ENCODE data around the gene MED12L. TPM values are rescaled to one million over a fixed set of nuclear protein-coding genes. Genes with fewer than 3 reads are reported as not detected.

MED12L gene
- polyA plus RNA-seq, 1 donor from 2014 or later = 28.5 TPM

DNA sequence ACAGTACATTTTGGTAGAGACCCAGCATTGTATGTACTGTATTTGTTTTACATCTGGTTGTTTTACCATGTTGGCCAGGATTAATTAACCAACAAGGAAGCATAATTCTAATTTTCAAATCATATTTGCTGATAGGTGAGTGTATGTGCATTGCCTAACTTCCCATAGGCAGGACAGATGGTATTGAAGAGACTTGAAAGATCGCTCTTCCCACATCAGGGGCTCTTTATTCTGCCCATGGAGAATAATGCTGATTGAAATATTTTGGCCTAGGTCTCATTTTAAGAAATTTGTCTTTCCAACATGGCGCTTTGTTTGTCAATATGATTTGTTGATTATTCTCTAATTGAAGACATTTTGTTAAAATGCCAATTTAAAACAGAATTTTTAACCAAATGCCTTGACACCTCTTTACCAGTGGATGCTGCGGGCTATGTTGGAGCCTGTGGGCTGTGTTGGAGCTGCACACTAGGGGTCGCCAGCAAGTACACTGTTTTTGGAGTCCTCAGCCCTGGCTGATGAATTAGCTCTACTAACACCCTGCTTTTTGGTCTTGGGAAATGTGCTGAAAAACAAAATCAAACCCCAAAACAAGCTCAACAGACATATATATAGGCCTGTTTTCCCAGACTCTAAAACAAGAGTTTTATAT is 293.7 kb downstream of the MED12L start:
- no peaks in the 10 kb centered on the region for H3K27me3 ChIP-seq (ENCODE audit: insufficient read depth, low read depth, low read length)
- TF ChIP-seq TAF1 (IDR thresholded peaks at IDR 0.05; ENCODE audit: low read depth) (no peak), RAD21 (conservative IDR thresholded peaks at IDR 0.05) (no peak), EZH2 (IDR thresholded peaks at IDR 0.05; ENCODE audit: borderline replicate concordance, insufficient read depth, low read length, poor library complexity, severe bottlenecking) (no peak), EP300 (conservative IDR thresholded peaks at IDR 0.05; ENCODE audit: poor library complexity, severe bottlenecking) (no peak), MXI1 (conservative IDR thresholded peaks at IDR 0.05; ENCODE audit: poor library complexity, severe bottlenecking) (no peak), SMC3 (conservative IDR thresholded peaks at IDR 0.05; ENCODE audit: poor library complexity) (peak; percentile 31), POLR2AphosphoS5 (IDR thresholded peaks at IDR 0.05) (no peak)
- TF ChIP-seq, protein P1, sequence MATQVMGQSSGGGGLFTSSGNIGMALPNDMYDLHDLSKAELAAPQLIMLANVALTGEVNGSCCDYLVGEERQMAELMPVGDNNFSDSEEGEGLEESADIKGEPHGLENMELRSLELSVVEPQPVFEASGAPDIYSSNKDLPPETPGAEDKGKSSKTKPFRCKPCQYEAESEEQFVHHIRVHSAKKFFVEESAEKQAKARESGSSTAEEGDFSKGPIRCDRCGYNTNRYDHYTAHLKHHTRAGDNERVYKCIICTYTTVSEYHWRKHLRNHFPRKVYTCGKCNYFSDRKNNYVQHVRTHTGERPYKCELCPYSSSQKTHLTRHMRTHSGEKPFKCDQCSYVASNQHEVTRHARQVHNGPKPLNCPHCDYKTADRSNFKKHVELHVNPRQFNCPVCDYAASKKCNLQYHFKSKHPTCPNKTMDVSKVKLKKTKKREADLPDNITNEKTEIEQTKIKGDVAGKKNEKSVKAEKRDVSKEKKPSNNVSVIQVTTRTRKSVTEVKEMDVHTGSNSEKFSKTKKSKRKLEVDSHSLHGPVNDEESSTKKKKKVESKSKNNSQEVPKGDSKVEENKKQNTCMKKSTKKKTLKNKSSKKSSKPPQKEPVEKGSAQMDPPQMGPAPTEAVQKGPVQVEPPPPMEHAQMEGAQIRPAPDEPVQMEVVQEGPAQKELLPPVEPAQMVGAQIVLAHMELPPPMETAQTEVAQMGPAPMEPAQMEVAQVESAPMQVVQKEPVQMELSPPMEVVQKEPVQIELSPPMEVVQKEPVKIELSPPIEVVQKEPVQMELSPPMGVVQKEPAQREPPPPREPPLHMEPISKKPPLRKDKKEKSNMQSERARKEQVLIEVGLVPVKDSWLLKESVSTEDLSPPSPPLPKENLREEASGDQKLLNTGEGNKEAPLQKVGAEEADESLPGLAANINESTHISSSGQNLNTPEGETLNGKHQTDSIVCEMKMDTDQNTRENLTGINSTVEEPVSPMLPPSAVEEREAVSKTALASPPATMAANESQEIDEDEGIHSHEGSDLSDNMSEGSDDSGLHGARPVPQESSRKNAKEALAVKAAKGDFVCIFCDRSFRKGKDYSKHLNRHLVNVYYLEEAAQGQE (IDR thresholded peaks at IDR 0.05; ENCODE audit: borderline replicate concordance) = no peak
- TF ChIP-seq, protein P2, sequence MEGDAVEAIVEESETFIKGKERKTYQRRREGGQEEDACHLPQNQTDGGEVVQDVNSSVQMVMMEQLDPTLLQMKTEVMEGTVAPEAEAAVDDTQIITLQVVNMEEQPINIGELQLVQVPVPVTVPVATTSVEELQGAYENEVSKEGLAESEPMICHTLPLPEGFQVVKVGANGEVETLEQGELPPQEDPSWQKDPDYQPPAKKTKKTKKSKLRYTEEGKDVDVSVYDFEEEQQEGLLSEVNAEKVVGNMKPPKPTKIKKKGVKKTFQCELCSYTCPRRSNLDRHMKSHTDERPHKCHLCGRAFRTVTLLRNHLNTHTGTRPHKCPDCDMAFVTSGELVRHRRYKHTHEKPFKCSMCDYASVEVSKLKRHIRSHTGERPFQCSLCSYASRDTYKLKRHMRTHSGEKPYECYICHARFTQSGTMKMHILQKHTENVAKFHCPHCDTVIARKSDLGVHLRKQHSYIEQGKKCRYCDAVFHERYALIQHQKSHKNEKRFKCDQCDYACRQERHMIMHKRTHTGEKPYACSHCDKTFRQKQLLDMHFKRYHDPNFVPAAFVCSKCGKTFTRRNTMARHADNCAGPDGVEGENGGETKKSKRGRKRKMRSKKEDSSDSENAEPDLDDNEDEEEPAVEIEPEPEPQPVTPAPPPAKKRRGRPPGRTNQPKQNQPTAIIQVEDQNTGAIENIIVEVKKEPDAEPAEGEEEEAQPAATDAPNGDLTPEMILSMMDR (IDR thresholded peaks at IDR 0.05; ENCODE audit: poor library complexity, severe bottlenecking) = peak; percentile 38
- no peak overlapping the region for H3K27ac ChIP-seq (ENCODE audit: low read length)
- no peaks in the 10 kb centered on the region for H3K9me3 ChIP-seq (ENCODE audit: low read length)
- H3K79me2 ChIP-seq (replicated peaks; ENCODE audit: insufficient read depth, low read length) = no peaks in the 10 kb centered on the region
- no peaks in the 10 kb centered on the region for H4K20me1 ChIP-seq (ENCODE audit: insufficient read depth)
- H3K9ac ChIP-seq (ENCODE audit: low read length) = no peak overlapping the region
- H3K4me2 ChIP-seq (ENCODE audit: low read length) = no peak overlapping the region
- H3K9me2 ChIP-seq (ENCODE audit: insufficient read depth, low read length) = no peaks in the 10 kb centered on the region
- H3K36me3 ChIP-seq (ENCODE audit: insufficient read depth, low read length) = peaks cover 8% of the 10 kb centered on the region
- H3K4me3 ChIP-seq (ENCODE audit: low read length) = no peak overlapping the region
- H3F3A ChIP-seq (ENCODE audit: insufficient read depth, low read length, poor library complexity, severe bottlenecking) = no peaks in the 10 kb centered on the region
- no peak overlapping the region for H2AFZ ChIP-seq (ENCODE audit: low read depth, low read length)

DNA sequence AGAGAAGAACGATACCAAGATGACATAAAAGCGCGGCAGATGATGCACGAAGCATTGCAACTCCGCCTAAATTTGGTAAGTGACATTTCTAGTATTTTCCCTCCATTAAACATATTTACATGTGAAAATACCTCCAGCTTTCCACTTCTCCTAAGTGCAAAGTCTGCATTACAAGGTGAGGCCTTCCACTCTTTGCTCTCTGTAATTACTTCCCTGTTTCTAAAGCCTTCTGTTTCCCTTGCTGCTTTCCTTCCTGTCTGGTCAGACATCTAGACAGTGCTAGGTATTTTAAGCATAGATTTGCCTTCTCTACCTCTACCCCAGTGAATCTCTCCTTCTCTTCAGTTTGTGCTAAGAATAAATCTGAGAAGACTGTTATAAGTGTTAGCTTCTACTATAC is 297.2 kb downstream of the MED12L start:
- no peaks in the 10 kb centered on the region for H4K20me1 ChIP-seq (ENCODE audit: insufficient read depth)
- peaks cover 16% of the 10 kb centered on the region for H3K36me3 ChIP-seq (ENCODE audit: insufficient read depth, low read length)
- TF ChIP-seq, protein P1 (IDR thresholded peaks at IDR 0.05; ENCODE audit: borderline replicate concordance) = no peak
- TF ChIP-seq, protein P2 (IDR thresholded peaks at IDR 0.05; ENCODE audit: poor library complexity, severe bottlenecking) = no peak
- no peaks in the 10 kb centered on the region for H3K79me2 ChIP-seq (replicated peaks; ENCODE audit: insufficient read depth, low read length)
- H3K4me3 ChIP-seq (ENCODE audit: low read length) = no peak overlapping the region
- no peak overlapping the region for H2AFZ ChIP-seq (ENCODE audit: low read depth, low read length)
- no peak overlapping the region for H3K27ac ChIP-seq (ENCODE audit: low read length)
- no peaks in the 10 kb centered on the region for H3K27me3 ChIP-seq (ENCODE audit: insufficient read depth, low read depth, low read length)
- no peak overlapping the region for H3K4me2 ChIP-seq (ENCODE audit: low read length)
- no peaks in the 10 kb centered on the region for H3F3A ChIP-seq (ENCODE audit: insufficient read depth, low read length, poor library complexity, severe bottlenecking)
- no peaks in the 10 kb centered on the region for H3K9me3 ChIP-seq (ENCODE audit: low read length)
- no peaks in the 10 kb centered on the region for H3K9me2 ChIP-seq (ENCODE audit: insufficient read depth, low read length)
- no peak overlapping the region for H3K9ac ChIP-seq (ENCODE audit: low read length)
